GM12891 (cell line): Measurements from ENCODE around the gene PIK3R5.
A peak's percentile ranks its signal among the peaks of the same experiment; 100 is the strongest.

Experiments
- POLR2A ChIP-seq: IDR thresholded peaks from 2 replicates; pipeline ENCODE4 v1.6.1; 2011; ENCODE audit warnings: low read depth, low read length, control low read depth
- POLR2AphosphoS5 ChIP-seq: IDR thresholded peaks from 2 replicates; pipeline ENCODE4 v1.6.1; 2011; ENCODE audit warnings: low read depth, low read length, control low read depth
- SPI1 ChIP-seq: IDR thresholded peaks from 2 replicates; pipeline ENCODE4 v1.6.1; 2011; ENCODE audit warnings: low read depth, low read length, control low read depth

GRCh38 chr17:8900626-8901585, 64.6 kb downstream of the PIK3R5 start:
- no peak; the same call in 1 of the 2 replicates for TF ChIP-seq POLR2A
- TF ChIP-seq POLR2AphosphoS5 = peak; percentile 48; the same call in 1 of the 2 replicates
- TF ChIP-seq SPI1 = peak; percentile 84
